Fibroblast of mammary gland (primary cell): ENCODE data around the gene IGFLR1.

Source experiments
- DNase-seq: peaks from one replicate; pipeline ENCODE4 v3.0.0-alpha.2; 2010; ENCODE audit warnings: low read depth
- H3K4me3 ChIP-seq: 2 replicates; pipeline ENCODE4 v1.5.1; 2011; ENCODE audit warnings: low read depth, mild to moderate bottlenecking, low read length, moderate library complexity; ENCODE audit not compliant: control insufficient read depth
- CTCF ChIP-seq: conservative IDR thresholded peaks from 2 replicates; pipeline ENCODE4 v1.5.1; 2011; ENCODE audit warnings: low read depth, low read length, inconsistent platforms; ENCODE audit not compliant: control insufficient read depth, insufficient read depth

Gene IGFLR1

GRCh38 chr19:35751839-35752745, 9.8 kb upstream of the IGFLR1 start:
- DNase-seq: no peak
- TF ChIP-seq CTCF: no peak
- H3K4me3 ChIP-seq: no peak overlapping the region

GRCh38 chr19:35750167-35750566, 7.9 kb upstream of the IGFLR1 start:
- H3K4me3 ChIP-seq: no peak overlapping the region

GRCh38 chr19:35748106-35749020, 6.1 kb upstream of the IGFLR1 start, which contains the start of gene LIN37:
LIN37 (plus strand) TSS chr19:35748576; CDS start chr19:35748725, 149 bp downstream.
- peak; percentile 99 for DNase-seq
- no peak for TF ChIP-seq CTCF
- H3K4me3 ChIP-seq: peak within 1 kb of the TSS; percentile 85

More at GRCh38 chr19:35750167-35750566, 7.9 kb upstream of the IGFLR1 start:
- no peak for TF ChIP-seq CTCF
- DNase-seq: no peak

DNA sequence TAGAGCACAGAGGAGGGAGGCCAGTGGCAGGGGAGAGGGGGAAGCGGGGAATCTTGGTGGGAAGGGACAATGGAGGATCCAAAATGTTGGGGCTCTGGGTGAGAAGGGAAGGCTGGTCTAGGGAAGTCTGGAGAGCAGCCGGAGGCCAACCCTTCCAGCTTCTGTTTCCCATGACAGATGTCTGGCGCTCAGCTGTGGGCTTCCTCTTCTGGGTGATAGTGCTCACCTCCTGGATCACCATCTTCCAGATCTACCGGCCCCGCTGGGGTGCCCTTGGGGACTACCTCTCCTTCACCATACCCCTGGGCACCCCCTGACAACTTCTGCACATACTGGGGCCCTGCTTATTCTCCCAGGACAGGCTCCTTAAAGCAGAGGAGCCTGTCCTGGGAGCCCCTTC, 4.3 kb upstream of the IGFLR1 start:
- no peak for TF ChIP-seq CTCF
- peak overlapping the region; percentile 73 for H3K4me3 ChIP-seq
- DNase-seq: no peak

DNA sequence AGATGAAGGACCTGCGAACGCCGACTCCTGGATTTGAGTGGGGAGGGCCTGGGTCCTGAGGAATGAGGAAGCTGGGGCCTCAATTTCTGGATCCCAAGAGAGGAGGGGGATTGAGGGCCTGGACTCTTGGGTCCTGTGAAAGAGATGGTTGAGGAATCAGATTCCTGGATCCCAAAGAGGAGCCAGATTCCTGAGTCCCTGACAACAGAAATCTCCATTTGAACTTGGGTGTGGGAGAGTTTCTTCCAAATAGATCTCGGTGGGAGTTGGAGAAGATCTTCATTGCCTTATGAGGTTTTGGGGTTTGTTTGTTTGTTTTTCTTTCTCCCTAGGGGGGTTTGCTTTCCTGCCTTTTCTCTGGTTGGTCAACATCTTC, 3.8 kb upstream of the IGFLR1 start:
- no peak for DNase-seq
- TF ChIP-seq CTCF: no peak
- H3K4me3 ChIP-seq: peak overlapping the region; percentile 73

- no peak for TF ChIP-seq CTCF
- DNase-seq: peak; percentile 99
- H3K4me3 ChIP-seq: peak within 1 kb of the TSS; percentile 73
Measured at GRCh38 chr19:35745328-35746086, 3.3 kb upstream of the IGFLR1 start, which contains the start of the genes PSENEN and U2AF1L4. PSENEN (plus strand) TSS chr19:35745651; CDS start chr19:35745931, 280 bp downstream. U2AF1L4 (minus strand) TSS chr19:35745418; CDS start chr19:35745391, 27 bp downstream.
